GM18508 (cell line): ENCODE data around the gene LRRC37A.
"Not testable (repeated sequence)": the region's sequence is repeated elsewhere in the genome, so short reads cannot be mapped to it uniquely, and the experiment has no call there.

Experiments used
- ATAC-seq: cut with Tn5 transposase; IDR thresholded peaks from one replicate; pipeline ENCODE4 v1.9.1; 2021; ENCODE audit warnings: moderate number of reproducible peaks; ENCODE audit not compliant: insufficient read depth, unreplicated experiment

LRRC37A gene

DNA sequence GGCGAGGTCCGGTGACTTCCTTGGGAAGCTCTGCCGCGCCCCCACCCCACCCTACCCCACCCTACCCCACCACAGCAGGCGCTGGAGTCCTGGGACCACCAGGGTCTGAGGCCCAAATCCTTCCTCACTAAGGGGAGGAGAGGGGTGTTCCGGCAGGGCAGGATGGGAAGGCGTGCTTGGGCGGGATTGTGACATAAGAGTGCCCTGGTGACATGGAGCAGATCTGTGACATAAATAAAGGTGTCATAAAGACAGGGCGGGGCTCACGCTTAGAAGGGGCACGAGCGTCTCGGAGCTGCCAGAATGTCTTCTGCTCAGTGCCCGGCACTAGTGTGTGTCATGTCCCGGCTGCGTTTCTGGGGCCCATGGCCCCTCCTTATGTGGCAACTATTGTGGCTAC, at the start of gene LRRC37A:
Gene LRRC37A, plus strand, starts transcription at position 301 of the 400 bp plus-strand sequence. Its CDS starts 3 bp downstream, at position 304.
- ATAC-seq = not testable (repeated sequence)

DNA sequence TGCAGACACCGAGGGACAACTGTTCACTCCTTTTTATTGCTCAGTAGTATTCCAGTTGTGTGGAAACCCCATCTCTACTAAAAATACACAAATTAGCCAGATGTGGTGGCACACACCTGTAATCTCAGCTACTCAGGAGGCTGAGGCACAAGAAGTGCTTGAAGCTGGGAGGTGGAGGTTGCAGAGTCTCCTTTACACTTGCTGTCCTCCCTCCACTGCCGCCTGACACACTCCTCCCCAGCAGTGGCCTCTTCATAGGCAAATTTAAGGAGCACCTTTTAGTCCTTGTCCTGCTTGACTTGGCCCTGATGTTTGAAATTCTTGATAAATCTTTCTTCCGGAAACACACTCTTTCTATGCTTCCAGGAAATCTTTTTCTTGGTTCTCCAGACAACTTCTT, 45.8 kb upstream of the LRRC37A start:
- not testable (repeated sequence) for ATAC-seq

DNA sequence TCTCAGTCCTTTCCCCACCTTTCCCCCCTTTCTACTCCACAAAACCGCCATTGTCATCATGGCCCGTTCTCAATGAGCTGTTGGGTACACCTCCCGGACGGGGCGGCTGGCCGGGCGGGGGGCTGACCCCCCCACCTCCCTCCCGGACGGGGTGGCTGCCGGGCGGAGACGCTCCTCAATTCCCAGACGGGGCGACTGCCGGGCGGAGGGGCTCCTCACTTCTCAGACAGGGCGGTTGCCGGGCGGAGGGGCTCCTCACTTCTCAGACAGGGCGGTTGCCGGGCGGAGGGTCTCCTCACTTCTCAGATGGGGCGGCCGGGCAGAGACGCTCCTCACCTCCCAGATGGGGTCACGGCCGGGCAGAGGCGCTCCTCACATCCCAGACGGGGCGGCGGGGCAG, 42.1 kb upstream of the LRRC37A start:
- ATAC-seq = not testable (repeated sequence)

DNA sequence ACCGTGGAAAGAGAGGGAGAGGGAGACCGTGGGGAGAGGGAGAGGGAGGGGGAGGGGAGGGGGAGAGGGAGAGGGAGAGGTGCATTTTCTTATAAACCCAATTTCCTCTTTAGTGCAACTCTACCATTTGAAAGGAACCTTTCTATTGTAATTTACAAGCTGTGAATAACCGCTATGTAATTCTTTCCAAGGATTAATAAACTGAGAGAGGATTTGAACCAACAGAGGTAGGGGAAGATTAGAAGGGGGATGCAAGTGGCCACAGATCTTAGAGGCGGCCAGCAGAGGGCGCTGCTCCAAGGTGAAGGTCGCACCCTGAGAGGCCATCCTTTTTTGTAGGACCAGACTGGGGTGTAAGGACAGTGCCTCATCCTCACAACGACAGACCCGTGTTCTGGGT, 41.2 kb upstream of the LRRC37A start:
- not testable (repeated sequence) for ATAC-seq

DNA sequence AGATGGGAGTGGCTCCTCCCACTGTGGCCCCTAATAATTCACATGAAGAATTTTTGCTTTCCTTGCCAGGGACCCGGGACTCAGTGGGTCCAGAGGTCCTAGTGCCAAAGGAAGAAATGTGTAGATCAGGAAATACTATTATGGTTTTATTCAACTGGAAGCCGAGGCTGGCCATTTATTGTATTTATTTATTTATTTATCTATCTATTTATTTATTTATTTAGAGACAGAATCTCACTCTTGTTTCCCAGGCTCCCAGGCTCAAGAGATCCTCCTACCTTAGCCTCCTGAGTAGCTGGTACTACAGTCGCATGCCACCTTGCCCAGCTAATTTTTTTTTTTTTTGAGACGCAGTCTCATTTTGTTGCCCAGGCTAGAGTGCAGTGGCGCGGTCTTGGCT, 40.7 kb upstream of the LRRC37A start:
- ATAC-seq = not testable (repeated sequence)

DNA sequence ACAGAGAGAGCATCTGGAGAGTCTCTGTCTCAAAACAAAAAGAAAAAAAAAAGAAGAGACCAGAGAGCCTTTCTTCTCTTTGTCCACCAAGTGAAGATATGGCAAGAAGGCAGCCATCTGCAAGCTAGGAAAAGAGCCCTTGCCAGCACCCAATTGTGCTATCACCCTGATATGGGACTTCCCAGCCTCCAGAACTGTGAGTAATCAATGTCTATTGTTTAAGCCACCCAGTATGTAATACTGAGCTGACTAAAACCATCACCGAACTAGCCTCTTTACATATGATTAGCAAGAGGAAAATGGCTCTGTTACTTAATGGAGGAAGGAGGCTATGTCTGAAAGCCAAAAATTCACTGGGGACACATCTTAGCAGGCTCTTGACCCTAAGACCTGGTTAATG, 38.6 kb upstream of the LRRC37A start:
- ATAC-seq = not testable (repeated sequence)

DNA sequence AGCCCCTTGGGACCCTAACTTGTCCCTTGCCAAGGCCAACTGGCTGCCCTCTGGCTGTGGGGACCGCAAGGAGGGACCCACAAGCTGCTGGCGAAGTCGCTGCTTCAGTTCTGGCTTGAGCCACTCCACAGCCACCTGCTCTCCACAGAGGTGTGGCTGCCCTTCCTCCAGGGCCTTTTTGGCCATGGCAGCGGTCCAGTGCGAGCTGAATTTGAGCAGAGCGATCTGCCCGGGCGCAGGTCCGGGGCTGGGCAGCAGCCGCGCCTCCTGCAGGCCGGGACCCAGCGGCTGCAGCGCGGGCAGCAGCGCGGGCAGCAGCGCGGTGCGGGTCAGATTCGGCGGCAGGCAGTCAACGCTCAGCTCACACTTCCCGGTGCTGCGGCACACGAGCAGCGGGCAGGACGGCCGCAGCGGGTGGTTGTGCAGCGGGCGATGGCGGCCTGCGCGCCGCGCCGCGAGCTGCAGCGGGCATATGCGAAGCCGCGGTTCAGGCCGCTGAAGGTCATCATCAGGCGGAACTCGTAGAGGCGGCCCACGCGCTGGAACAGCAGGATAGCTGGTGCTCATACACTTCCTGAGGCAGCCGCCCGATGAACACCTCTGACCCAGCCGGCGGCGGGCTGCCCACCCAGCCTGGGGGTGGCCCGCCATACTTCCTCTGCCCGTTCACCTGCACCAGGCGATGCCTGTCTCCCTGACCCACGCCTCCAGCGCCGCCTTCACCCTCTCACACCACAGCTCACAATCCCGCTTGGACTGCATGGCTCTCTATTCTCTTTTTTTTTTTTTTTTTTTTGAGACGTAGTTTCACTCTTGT, 34.9 kb upstream of the LRRC37A start:
- not testable (repeated sequence) for ATAC-seq

DNA sequence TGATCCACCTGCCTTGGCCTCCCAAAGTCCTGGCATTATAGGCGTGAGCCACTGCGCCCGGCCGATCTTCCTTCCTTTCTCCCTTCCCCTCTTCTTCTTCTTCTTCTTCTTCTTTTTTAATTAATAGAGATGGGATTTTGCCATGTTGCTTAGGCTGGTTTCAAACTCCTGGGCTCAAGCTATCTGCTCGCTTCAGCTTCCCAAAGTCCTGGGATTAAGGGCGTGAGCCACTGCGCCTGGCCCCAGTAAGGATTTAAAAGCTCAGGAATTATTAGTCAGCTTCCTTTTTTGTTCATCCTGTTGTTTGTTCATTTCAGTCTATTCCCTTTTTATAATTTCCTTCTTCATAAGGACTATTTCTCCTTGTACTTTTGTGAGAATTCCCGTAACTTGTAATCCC, 32.7 kb upstream of the LRRC37A start:
- ATAC-seq = no peak

DNA sequence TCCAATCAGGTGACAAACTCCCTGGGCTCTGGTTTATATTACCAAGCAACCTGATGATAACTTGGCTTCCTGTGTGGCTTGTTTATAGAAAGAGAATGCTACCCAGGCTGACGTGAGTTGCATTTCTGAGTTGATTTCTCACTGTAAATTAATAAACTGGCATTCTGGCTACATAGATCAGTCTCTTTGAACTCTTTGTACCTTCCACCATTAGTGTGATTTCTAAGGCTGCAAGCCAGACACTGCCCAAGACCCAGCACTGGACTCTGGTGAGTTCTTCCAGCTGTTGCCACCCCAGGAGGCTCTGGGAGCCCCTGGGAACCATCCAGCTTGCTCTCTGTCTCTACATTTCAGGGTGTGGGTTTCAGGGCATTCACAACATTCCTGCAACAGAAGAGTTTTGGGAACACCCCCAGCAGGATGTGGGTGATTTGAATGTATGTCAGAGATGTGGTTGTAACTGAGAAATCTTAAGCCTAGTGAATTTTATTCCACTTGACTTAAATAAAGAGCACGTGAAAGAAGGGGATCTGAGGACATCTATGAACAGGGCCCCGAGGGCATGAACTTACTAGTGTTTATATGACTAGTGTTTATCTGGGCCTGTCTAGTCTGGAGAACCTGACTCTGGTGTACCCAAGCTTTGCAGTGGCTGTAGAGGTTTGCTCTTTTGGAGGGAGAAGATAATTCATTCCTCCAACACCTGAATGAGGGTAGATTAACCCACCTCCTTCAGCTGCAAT, 30.3 kb upstream of the LRRC37A start:
- ATAC-seq = no peak

DNA sequence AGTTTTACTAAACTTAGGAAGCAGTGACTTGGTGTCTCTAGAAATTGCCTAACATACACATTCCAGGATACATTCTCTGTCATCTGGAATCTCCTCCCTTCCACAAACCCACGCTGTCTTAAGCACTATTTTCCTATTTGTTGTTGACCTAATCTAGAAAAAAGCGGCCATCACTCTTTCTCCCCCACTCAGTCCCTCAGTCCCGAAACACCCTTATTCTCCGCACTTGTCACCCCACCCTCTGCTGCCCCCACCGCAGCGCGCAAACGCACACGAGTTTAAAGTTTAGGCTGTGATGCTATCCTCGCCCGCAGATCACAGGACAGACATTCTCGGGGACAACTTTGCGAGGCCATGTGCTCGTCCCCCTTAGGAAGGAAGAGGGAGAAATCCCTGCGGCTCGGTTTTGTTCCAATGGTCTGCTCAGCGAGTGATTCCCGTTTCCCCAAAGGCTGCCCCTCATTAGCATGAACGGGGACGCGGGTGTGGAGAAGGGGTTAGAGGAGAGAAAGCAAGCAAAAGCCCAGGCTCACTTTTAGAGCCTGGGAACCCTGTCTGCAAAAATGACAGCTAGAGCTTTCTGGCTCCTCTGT, 28.8 kb upstream of the LRRC37A start:
- not testable (repeated sequence) for ATAC-seq

DNA sequence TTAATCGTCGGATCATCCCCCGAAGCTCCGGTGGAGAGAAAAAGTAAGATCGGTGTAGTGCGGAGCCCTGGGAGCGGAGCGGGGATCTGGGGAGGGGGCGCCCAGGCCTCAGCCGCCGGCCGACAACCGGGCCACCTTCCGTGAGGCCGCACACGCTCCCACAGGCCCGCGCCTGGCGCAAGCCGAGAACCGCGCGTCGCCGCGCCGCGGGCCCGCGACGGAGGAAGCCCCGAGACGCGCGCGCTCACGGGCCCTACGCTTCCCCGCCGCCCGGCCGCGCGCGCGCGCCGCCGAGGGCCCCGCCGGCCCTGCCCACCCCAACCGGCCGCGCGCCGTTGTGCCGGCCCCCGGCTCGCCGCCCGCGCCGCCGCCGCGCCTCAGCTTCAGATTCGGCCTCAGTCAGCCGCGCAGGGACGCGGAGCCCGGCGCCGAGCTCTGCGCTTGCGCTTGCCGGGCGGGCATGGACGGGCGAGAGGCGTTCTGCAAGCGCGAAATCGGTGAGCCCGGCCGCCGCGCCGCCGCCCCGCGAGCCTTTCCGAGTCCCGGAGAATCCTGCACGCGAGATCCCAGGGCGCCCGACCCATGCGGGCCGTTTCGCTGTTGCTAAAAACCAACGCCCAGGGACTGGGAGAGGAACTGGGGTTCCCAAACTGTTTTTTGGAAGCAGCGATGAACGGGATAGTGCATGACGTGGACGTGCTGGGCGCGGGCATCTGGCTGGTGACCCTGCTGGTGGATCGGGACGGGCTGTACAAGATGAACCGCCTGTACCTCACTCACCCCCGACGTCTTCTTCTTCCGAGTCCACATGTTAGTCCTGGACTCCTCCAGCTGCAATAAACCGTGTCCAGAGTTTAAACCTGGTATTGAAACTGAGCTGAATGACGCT, 28.0 kb upstream of the LRRC37A start:
- ATAC-seq = no peak

DNA sequence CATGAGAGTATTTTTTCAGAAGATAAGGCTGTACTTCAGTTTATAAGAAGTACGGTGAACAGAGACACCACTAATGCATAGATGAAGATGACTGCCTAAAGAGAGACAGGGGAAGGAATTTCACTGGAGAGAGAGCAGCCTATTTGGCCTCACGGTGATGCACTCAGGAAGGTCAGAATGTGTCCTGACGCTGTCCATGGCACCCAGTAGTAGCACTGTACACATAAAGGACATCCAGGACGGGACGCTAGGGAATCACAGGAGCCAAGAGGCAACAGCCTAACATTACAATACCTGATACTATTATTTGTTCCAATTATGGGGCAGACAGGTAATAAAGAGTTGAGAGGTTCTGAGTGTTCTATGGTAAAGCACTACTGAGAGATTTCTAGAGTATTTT, 24.9 kb upstream of the LRRC37A start:
- no peak for ATAC-seq

DNA sequence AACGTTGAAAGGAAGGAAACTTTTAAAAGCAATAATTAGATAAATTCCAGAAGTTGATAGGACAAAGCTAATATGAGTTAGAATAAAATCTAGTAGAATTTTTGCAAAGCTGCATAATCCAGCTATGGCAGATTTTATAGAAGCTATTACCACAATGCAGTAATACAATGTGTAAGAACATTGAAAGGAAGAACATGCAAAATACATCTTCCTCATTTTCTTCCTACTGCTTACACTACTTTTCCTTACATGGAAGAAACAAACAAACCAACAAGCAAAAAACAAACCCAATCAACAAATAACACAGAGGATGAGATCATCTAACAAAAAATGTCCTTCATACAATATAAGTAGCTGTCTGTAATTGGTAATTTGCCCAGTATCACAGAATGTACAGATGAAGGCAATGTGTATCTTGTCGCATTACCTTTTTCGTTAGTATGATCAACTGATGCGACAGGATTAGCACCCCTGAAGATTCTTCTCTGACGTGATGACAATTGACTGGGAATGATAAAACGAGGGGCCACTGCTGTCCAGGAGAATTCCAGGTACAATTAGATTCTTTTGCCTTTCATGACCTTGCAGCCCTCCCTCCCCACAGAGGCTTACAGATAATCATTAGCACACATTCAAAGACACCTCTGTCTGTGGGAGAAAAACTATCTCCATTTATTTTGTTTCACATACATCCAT, 21.2 kb upstream of the LRRC37A start:
- no peak for ATAC-seq

DNA sequence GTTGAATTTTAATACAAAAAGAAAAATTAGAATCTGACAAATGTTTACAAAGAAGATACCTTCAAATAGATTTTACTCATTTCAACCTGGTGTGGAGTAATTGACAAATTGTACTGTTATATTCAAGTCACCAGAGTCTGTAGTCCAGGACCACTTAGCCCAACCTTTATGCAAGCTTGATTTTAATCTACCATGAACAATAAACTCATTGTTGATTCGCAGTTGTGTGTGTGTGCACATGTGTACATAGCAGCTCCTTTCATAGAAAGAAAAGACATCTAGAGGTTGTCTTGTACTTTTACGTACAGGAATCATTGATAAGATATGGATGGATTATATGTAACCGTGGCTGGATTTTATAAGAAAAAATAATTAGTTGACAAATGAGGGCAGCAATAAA, 20.7 kb upstream of the LRRC37A start:
- no peak for ATAC-seq

DNA sequence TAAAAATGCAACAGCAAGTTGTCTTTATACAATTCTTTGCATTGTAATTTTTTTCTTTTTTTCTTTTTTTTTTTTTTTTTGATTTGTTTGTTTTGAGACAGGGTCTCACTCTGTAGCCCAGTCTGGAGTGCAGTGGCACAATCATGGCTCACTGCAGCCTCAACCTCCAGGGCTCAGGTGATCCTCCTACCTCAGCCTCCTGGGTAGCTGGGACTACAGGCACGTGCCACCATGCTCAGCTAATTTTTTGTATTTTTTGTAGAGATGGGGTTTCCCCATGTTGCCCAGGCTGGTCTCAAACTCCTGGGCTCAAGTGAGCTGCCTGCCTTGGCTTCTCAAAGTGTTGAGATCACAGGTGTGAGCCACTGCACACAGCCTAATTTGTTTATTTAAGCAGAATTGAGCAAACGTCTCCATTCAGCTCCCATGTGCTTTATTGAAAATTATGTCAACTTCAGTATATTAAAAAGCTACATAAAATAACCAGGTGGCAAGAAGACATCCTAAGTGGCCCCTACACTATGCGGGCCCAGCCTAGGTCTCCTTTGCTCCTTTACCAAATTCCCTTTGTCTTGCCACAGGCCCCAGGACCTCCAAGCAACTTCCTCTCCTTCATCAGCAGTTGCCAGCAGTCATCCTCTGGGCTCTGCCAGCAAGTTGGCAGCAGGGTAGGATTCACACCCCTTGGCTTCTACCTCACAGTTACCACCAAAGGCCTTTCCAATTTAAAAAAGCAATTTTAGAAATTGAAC, 18.0 kb upstream of the LRRC37A start:
- ATAC-seq = not testable (repeated sequence)

DNA sequence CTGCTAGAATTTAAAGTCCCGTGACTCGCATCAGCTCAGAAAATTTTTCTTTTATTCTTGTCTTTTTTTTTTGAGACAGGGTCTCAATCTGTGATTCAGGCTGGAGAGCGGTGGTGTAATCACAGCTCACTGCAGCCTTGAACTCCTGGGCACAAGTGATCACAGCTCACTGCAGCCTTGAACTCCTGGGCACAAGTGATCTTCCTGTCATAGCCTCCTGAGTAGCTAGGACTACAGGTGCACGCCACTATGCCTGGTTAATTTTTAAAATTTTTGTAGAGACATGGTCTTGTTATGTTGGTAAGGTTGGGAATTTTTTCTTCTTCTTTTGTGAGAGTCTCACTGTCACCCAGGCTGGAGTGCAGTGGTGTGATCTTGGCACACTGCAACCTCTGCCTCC, 13.6 kb upstream of the LRRC37A start:
- not testable (repeated sequence) for ATAC-seq

DNA sequence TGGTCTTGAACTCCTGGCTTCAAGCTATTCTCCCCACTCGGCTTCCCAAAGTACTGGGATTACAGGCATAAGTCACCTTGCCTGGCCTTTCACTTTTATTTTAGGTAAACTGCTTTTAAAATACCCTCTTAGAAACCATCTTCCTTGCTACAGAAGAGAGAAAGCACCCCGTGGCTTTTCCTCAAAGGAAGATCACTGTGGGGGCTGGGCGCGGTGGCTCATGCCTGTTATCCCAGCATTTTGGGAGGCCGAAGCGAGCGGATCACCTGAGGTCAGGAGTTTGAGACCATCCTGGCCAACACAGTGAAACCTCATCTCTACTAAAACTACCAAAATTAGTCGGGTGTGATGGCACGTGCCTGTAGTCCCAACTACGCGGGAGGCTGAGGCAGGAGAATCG, 12.3 kb upstream of the LRRC37A start:
- ATAC-seq = not testable (repeated sequence)

DNA sequence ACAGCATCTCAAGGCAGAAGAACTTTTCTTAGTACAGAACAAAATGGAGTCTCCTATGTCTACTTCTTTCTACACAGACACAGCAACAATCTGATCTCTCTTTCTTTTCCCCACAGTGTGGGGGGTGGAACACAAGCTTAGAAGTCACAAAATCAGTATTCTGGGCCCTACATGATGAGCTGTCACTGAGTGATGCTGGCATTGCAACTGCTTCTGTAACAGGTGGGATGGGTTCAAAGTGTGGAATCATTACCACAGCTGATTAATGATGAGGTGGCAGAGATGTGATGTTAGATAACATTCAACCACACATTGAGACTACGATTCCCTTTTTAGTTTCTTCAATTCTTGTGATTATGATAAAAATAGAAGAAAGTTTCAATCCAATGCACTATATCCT, 10.5 kb upstream of the LRRC37A start:
- not testable (repeated sequence) for ATAC-seq

DNA sequence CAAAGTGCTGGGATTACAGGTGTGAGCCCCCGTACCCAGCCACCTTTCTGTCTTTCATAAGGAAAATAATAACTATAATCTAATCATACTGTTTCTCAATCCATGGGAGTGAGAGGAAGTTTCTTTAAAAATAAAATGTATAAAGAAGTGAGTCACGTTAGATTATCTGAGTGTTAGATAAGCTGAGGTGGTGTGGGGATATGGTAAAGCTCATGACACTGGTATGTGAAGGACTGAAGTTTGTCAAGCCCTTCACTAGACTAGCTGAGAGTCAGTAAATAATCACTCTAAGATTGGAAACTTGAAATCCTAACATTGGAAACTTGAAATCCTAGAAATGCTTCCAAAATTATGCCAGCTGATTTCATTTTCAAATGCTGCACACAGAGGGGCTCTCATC, 9.4 kb upstream of the LRRC37A start:
- not testable (repeated sequence) for ATAC-seq
